Peyer's patch (tissue), 4 donors: ENCODE data around the gene INPP5A. TPM values are rescaled to one million over a fixed set of nuclear protein-coding genes. Genes with fewer than 3 reads are reported as not detected.
A peak's percentile ranks its signal among the peaks of the same experiment; 100 is the strongest.

Experiments
- DNase-seq, 3 donors: peaks; one replicate each; pipeline ENCODE4 v3.0.0-alpha.2; 2017 to 2019
- H3K27ac ChIP-seq, 4 donors: fragments of 200-600 bp; sonication (generic); one replicate each; pipeline ENCODE4 v1.5.1; 2016 to 2019
- H3K27me3 ChIP-seq, 2 donors: fragments of 200-600 bp; sonication (generic); one replicate each; pipeline ENCODE4 v1.5.1; 2019
- H3K36me3 ChIP-seq, 3 donors: fragments of 200-600 bp; sonication (generic); one replicate each; pipeline ENCODE4 v1.5.1; 2016 to 2019
- H3K4me1 ChIP-seq, 4 donors: fragments of 200-600 bp; sonication (generic); one replicate each; pipeline ENCODE4 v1.5.1; 2016 to 2019
- H3K4me3 ChIP-seq, 4 donors: fragments of 200-600 bp; sonication (generic); 1 replicate in 3 of 4; 2 replicates in 1 of 4; pipeline ENCODE4 v1.5.1; 2016 to 2019; ENCODE audit warnings: mild to moderate bottlenecking in 1 of 4
- H3K9me3 ChIP-seq, 4 donors: fragments of 200-600 bp; sonication (generic); one replicate each; pipeline ENCODE4 v1.5.1; 2016 to 2019; ENCODE audit warnings: mild to moderate bottlenecking in 1 of 4
- POLR2A ChIP-seq, 2 donors: fragments of 450-650 bp; IDR thresholded peaks; one replicate each; pipeline ENCODE4 v1.5.1; 2017; ENCODE audit warnings: antibody characterized with exemption in 2 of 2, mild to moderate bottlenecking in 2 of 2, moderate library complexity in 2 of 2
- total RNA-seq, 4 donors: library from RNA; depleted of rRNA; stranded (reverse); fragments of >200 nt; gene quantifications; one replicate each; pipeline ENCODE4 v1.1.0, GENCODE V29; 2016
- TF ChIP-seq, protein P1 (sequence below), 6 experiments: fragments of 450-650 bp in 4 of 6; fragments of 200-600 bp in 2 of 6; sonication (generic) in 1 of 6; IDR thresholded peaks; one replicate each; pipeline ENCODE4 v1.5.1; 2017 to 2019; ENCODE audit warnings: antibody characterized with exemption in 6 of 6, mild to moderate bottlenecking in 3 of 6, moderate library complexity in 1 of 6

INPP5A gene
- total RNA-seq, 4 donors from 2014 or later = 33.8 to 76.4 (median 38.1) TPM

GRCh38 chr10:132575320-132576201 lies 38.0 kb downstream of the INPP5A start:
- H3K9me3 ChIP-seq = no peaks in the 10 kb centered on the region
- peaks cover 7 to 63% (median 32%) of the 10 kb centered on the region in 4 donors for H3K4me1 ChIP-seq
- no peaks in the 10 kb centered on the region for H3K36me3 ChIP-seq
- H3K27me3 ChIP-seq = no peaks in the 10 kb centered on the region
- TF ChIP-seq, protein P1, sequence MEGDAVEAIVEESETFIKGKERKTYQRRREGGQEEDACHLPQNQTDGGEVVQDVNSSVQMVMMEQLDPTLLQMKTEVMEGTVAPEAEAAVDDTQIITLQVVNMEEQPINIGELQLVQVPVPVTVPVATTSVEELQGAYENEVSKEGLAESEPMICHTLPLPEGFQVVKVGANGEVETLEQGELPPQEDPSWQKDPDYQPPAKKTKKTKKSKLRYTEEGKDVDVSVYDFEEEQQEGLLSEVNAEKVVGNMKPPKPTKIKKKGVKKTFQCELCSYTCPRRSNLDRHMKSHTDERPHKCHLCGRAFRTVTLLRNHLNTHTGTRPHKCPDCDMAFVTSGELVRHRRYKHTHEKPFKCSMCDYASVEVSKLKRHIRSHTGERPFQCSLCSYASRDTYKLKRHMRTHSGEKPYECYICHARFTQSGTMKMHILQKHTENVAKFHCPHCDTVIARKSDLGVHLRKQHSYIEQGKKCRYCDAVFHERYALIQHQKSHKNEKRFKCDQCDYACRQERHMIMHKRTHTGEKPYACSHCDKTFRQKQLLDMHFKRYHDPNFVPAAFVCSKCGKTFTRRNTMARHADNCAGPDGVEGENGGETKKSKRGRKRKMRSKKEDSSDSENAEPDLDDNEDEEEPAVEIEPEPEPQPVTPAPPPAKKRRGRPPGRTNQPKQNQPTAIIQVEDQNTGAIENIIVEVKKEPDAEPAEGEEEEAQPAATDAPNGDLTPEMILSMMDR (IDR thresholded peaks at IDR 0.05) = no peak
- no peak for TF ChIP-seq POLR2A (IDR thresholded peaks at IDR 0.05)
- no peak overlapping the region for H3K4me3 ChIP-seq
- peak; percentile 59 to 70 (median 64) for DNase-seq
- H3K27ac ChIP-seq = peak overlapping the region in 3 of 4 donors; percentile 33 to 50 (median 44)

GRCh38 chr10:132576671-132577349 lies 39.2 kb downstream of the INPP5A start:
- TF ChIP-seq, protein P1 (IDR thresholded peaks at IDR 0.05) = no peak
- TF ChIP-seq POLR2A (IDR thresholded peaks at IDR 0.05) = no peak
- Histone ChIP-seq H3K4me3 (no peak overlapping the region), H3K4me1 (peaks cover 4 to 50% (median 20%) of the 10 kb centered on the region in 4 donors), H3K36me3 (no peaks in the 10 kb centered on the region), H3K27me3 (no peaks in the 10 kb centered on the region), H3K9me3 (no peaks in the 10 kb centered on the region), H3K27ac (no peak overlapping the region)
- peak in 1 of 3 donors; percentile 44 for DNase-seq

DNA sequence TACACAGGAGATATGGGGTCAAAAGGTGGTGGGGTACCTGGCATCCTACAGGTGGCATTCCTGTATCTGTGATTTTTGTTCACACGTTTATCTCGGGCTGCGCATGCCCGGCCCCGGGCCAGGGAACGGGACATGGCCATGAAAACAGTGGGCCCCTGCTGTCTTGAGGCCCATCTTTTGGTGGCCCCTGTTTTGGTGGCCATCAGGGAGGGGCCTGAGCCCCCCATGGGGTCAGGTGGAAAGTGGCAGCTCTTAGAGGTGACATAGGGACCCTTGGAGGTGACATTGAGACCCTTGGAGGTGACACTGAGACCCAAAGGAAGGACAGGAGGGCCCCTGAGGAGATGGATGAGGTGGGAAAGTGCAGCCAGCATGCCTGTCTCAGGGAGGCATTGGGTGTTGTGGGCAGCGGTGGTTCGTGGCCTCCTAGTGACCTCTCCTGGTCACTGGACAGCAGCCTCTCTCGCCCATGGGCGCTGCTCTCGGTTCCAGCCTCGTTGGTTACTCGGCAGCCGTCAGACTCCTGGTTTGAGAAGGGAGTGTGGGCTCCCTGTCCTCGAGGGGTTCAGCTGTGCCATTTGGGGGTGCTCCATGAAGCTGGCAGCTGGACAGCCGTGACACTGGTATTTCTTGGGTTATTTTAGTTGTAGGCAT lies 39.9 kb downstream of the INPP5A start:
- DNase-seq = peak in 1 of 3 donors; percentile 45
- H3K4me1 ChIP-seq = peaks cover 4 to 43% (median 17%) of the 10 kb centered on the region in 4 donors
- no peaks in the 10 kb centered on the region for H3K9me3 ChIP-seq
- no peaks in the 10 kb centered on the region for H3K36me3 ChIP-seq
- no peak overlapping the region for H3K27ac ChIP-seq
- no peak for TF ChIP-seq POLR2A (IDR thresholded peaks at IDR 0.05)
- TF ChIP-seq, protein P1 (IDR thresholded peaks at IDR 0.05) = peak in 1 of 6 experiments; percentile 3
- no peak overlapping the region for H3K4me3 ChIP-seq
- H3K27me3 ChIP-seq = no peaks in the 10 kb centered on the region

GRCh38 chr10:132578287-132578951 lies 40.8 kb downstream of the INPP5A start:
- Histone ChIP-seq H3K4me3 (no peak overlapping the region), H3K9me3 (no peaks in the 10 kb centered on the region), H3K27me3 (no peaks in the 10 kb centered on the region), H3K4me1 (peaks cover 4 to 39% (median 16%) of the 10 kb centered on the region in 4 donors), H3K36me3 (no peaks in the 10 kb centered on the region), H3K27ac (no peak overlapping the region)
- peak in 1 of 3 donors; percentile 34 for DNase-seq
- TF ChIP-seq, protein P1 (IDR thresholded peaks at IDR 0.05) = no peak
- TF ChIP-seq POLR2A (IDR thresholded peaks at IDR 0.05) = no peak
